Measurements from ENCODE around the gene GOLPH3.

GOLPH3 gene

DNA sequence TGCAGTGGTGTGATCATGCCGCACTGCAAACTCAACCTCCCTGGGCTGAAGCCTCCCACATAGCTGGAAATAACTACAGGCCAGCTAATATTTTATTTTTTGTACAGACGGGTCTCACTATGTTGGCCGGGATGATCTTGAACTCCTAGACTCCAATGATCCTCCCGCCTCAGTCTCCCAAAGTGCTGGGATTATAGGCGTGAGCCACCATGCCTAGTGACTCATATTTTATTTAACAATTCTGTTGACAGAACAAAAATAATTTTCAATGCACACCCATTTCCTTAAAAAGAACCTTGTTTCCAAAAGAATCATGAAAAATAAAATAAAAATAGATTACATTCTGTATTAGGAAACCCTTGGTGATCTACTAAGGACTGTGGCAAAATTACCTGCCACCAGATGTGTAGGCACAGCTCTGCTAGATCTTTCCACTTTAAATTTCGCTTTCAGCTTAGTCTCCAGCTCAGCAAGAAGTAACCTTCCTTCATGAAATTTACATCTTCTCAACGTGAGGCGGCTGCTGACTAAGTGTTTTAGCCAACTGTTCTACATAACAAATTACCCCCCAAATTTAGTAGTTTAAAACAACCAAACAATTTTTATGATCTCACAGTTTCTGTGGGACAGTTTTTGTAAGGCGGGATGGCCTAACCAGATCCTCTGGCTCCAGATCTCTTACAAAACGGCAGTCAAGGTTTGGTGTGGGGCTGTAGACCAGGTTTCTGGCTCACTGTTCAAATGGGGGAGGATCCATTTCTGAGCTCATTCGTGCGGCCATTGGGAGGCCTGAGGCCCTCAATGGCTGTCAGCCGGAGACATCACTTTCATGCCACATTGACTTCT is 32.6 kb upstream of the GOLPH3 start:
- TF ChIP-seq, protein P1, sequence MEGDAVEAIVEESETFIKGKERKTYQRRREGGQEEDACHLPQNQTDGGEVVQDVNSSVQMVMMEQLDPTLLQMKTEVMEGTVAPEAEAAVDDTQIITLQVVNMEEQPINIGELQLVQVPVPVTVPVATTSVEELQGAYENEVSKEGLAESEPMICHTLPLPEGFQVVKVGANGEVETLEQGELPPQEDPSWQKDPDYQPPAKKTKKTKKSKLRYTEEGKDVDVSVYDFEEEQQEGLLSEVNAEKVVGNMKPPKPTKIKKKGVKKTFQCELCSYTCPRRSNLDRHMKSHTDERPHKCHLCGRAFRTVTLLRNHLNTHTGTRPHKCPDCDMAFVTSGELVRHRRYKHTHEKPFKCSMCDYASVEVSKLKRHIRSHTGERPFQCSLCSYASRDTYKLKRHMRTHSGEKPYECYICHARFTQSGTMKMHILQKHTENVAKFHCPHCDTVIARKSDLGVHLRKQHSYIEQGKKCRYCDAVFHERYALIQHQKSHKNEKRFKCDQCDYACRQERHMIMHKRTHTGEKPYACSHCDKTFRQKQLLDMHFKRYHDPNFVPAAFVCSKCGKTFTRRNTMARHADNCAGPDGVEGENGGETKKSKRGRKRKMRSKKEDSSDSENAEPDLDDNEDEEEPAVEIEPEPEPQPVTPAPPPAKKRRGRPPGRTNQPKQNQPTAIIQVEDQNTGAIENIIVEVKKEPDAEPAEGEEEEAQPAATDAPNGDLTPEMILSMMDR (IDR thresholded peaks at IDR 0.05; ENCODE audit: low read depth, low read length), result no peak
- H3K4me3 ChIP-seq (ENCODE audit: low read depth, low read length), result no peak overlapping the region

DNA sequence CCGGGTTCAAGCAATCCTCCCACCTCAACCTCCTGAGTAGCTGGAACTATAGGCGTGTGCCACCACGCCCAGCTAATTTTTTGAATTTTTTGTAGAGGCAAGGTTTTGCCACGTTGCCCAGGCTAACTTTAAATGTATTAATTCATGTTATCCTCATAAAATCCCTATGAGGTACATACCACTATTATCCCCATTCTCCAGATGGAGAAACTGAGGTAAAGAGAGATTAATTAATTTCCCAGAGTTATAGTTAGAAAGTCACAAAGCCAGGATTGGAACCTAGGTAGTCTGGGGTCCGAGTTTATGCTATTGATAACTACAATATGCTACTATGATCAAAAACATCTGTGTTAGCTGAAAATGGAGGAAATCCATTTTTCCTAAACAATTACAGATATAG is 31.9 kb upstream of the GOLPH3 start:
- no peaks in the 10 kb centered on the region for H3K36me3 ChIP-seq

More for the DNA sequence above, 32.6 kb upstream of the GOLPH3 start:
- Histone ChIP-seq H3K9me3 (no peaks in the 10 kb centered on the region), H3K4me1 (no peaks in the 10 kb centered on the region), H3K27me3 (no peaks in the 10 kb centered on the region), H3K36me3 (no peaks in the 10 kb centered on the region)
- DNase-seq, result no peak

GRCh38 chr5:32202394-32202793 is 28.3 kb upstream of the GOLPH3 start:
- no peak for DNase-seq
- TF ChIP-seq, protein P1 (IDR thresholded peaks at IDR 0.05; ENCODE audit: low read depth, low read length), result no peak
- Histone ChIP-seq H3K4me1 (no peaks in the 10 kb centered on the region), H3K4me3 (ENCODE audit: low read depth, low read length) (no peak overlapping the region), H3K36me3 (no peaks in the 10 kb centered on the region), H3K27me3 (no peaks in the 10 kb centered on the region), H3K9me3 (no peaks in the 10 kb centered on the region)

More for the DNA sequence above, 31.9 kb upstream of the GOLPH3 start:
- no peaks in the 10 kb centered on the region for H3K27me3 ChIP-seq
- TF ChIP-seq, protein P1 (IDR thresholded peaks at IDR 0.05; ENCODE audit: low read depth, low read length), result no peak
- H3K4me1 ChIP-seq, result no peaks in the 10 kb centered on the region
- DNase-seq, result no peak
- no peak overlapping the region for H3K4me3 ChIP-seq (ENCODE audit: low read depth, low read length)
- H3K9me3 ChIP-seq, result no peaks in the 10 kb centered on the region

DNA sequence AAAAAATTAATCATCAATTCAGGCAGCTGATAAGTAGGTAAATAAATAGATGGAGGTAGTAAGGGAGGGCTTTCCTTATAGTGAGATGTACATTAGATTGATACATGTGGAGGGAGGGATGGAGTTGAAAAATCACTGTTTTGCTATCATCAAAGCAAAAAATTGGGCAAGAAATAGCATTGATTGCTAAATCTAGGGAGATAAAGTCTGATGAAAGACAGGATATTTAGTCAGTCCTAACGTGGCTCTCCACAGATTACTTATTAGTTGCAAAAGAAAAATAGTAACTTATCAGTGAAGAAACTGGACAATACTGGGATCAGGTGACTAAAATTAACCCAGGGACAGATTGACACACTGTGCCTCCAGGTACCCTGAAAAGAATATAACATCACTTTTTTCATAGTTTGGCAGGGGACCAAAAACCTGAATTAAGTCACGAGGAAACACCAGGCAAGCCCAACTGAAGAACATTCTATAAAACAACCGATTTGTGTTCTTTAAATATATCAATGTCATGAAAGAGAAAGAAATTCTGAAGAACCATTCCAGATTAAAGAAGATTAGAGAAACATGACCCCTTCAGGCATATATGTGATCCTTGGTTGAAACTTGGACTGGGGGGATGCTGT is 27.1 kb upstream of the GOLPH3 start:
- DNase-seq, result no peak
- H3K9me3 ChIP-seq, result no peaks in the 10 kb centered on the region
- no peaks in the 10 kb centered on the region for H3K27me3 ChIP-seq
- TF ChIP-seq, protein P1 (IDR thresholded peaks at IDR 0.05; ENCODE audit: low read depth, low read length), result no peak
- no peak overlapping the region for H3K4me3 ChIP-seq (ENCODE audit: low read depth, low read length)
- no peaks in the 10 kb centered on the region for H3K4me1 ChIP-seq
- no peaks in the 10 kb centered on the region for H3K36me3 ChIP-seq

DNA sequence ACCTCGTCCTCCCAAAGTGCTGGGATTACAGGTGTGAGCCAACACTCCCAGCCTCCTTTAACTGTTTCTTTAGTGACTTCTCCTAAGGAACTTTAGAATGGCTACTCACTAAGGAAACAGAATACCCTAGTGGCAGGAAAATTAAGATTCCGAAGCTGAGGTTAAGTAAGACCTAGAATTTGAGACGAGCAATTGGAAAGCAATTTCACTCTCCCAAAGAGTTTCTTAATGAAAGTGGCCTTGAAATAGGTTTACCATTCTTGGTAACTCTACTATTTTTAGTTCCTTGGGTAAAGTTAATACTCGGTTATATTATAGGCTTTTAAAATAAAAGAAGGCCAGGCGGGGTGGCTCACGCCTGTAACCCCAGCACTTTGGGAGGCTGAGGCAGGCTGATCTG is 22.9 kb upstream of the GOLPH3 start:
- Histone ChIP-seq H3K27me3 (no peaks in the 10 kb centered on the region), H3K36me3 (no peaks in the 10 kb centered on the region), H3K4me3 (ENCODE audit: low read depth, low read length) (no peak overlapping the region), H3K4me1 (no peaks in the 10 kb centered on the region), H3K9me3 (no peaks in the 10 kb centered on the region)
- DNase-seq, result no peak
- TF ChIP-seq, protein P1 (IDR thresholded peaks at IDR 0.05; ENCODE audit: low read depth, low read length), result no peak

DNA sequence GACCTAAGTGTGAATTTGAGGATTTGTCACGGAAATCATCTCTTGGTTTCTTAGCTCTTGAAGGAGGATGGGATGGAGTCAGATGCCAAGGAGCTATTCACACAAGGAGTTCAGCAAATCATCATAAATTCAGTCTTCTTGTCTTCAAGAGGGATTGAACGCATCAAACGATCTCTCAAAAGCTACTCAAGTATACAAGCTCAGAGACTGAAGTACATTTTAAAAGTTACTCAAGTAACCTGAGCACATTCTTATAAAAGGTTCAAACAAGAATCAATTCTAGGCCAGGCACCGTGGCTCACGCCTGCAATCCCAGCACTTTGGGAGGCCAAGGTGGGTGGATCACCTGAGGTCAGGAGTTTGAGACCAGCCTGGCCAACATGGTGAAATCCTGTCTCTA is 21.1 kb upstream of the GOLPH3 start:
- Histone ChIP-seq H3K27me3 (no peaks in the 10 kb centered on the region), H3K36me3 (no peaks in the 10 kb centered on the region), H3K9me3 (no peaks in the 10 kb centered on the region), H3K4me1 (no peaks in the 10 kb centered on the region), H3K4me3 (ENCODE audit: low read depth, low read length) (no peak overlapping the region)
- no peak for DNase-seq
- TF ChIP-seq, protein P1 (IDR thresholded peaks at IDR 0.05; ENCODE audit: low read depth, low read length), result no peak

Data from BE2C (cell line).